ENCODE data around the gene RELL1. TPM values are rescaled to one million over a fixed set of nuclear protein-coding genes. Genes with fewer than 3 reads are reported as not detected.

Gene RELL1
- total and polyA plus RNA-seq, 5 donors from 2014 or later = 2.7 to 24.3 (median 5.3) TPM

- H3K36me3 Mint-ChIP-seq = peaks cover 24% of the 10 kb centered on the region
- H3K9me3 Mint-ChIP-seq = no peaks in the 10 kb centered on the region
- H3K9me3 ChIP-seq (ENCODE audit: control insufficient read depth in 2 of 2, low read length in 2 of 2) = no peaks in the 10 kb centered on the region
- no peaks in the 10 kb centered on the region for H3K27me3 Mint-ChIP-seq
- H3K4me1 Mint-ChIP-seq = peaks cover 0 to 2% (median 0%) of the 10 kb centered on the region in 4 donors
- no peaks in the 10 kb centered on the region for H3K4me1 ChIP-seq (ENCODE audit: control insufficient read depth, insufficient read depth, low read length, poor library complexity, severe bottlenecking)
- no peak overlapping the region for H3K27ac Mint-ChIP-seq
- no peaks in the 10 kb centered on the region for H3K27me3 ChIP-seq (ENCODE audit: control insufficient read depth, insufficient read depth, low read length)
- no peak overlapping the region for H3K4me3 ChIP-seq (ENCODE audit: low read depth, low read length)
- ATAC-seq (ENCODE audit: low read depth in 2 of 2) (no peak), DNase-seq (no peak)
- H3K36me3 ChIP-seq (ENCODE audit: control insufficient read depth, insufficient read depth, low read length) = peaks cover 27% of the 10 kb centered on the region
- H3K27ac ChIP-seq (ENCODE audit: insufficient read depth, low read length, poor library complexity, severe bottlenecking) = no peak overlapping the region
- H3K4me3 Mint-ChIP-seq = no peak overlapping the region
These were observed 44.0 kb downstream of the RELL1 start for GRCh38 chr4:37641886-37642849.

- Mint-ChIP-seq H3K4me1 (peaks cover 0 to 2% (median 0%) of the 10 kb centered on the region in 4 donors), H3K27me3 (no peaks in the 10 kb centered on the region), H3K9me3 (no peaks in the 10 kb centered on the region), H3K4me3 (no peak overlapping the region), H3K36me3 (peaks cover 23% of the 10 kb centered on the region), H3K27ac (no peak overlapping the region)
- H3K27me3 ChIP-seq (ENCODE audit: control insufficient read depth, insufficient read depth, low read length) = no peaks in the 10 kb centered on the region
- no peaks in the 10 kb centered on the region for H3K4me1 ChIP-seq (ENCODE audit: control insufficient read depth, insufficient read depth, low read length, poor library complexity, severe bottlenecking)
- ATAC-seq (ENCODE audit: low read depth in 2 of 2) (no peak), DNase-seq (no peak)
- no peaks in the 10 kb centered on the region for H3K9me3 ChIP-seq (ENCODE audit: control insufficient read depth in 2 of 2, low read length in 2 of 2)
- no peak overlapping the region for H3K27ac ChIP-seq (ENCODE audit: insufficient read depth, low read length, poor library complexity, severe bottlenecking)
- H3K4me3 ChIP-seq (ENCODE audit: low read depth, low read length) = no peak overlapping the region
- peaks cover 21% of the 10 kb centered on the region for H3K36me3 ChIP-seq (ENCODE audit: control insufficient read depth, insufficient read depth, low read length)
These were observed 44.8 kb downstream of the RELL1 start for GRCh38 chr4:37641352-37641751.

- H3K27me3 Mint-ChIP-seq = no peaks in the 10 kb centered on the region
- no peaks in the 10 kb centered on the region for H3K9me3 ChIP-seq (ENCODE audit: control insufficient read depth in 2 of 2, low read length in 2 of 2)
- H3K4me1 ChIP-seq (ENCODE audit: control insufficient read depth, insufficient read depth, low read length, poor library complexity, severe bottlenecking) = no peaks in the 10 kb centered on the region
- H3K4me3 Mint-ChIP-seq = no peak overlapping the region
- DNase-seq (no peak), ATAC-seq (ENCODE audit: low read depth in 2 of 2) (no peak)
- H3K36me3 ChIP-seq (ENCODE audit: control insufficient read depth, insufficient read depth, low read length) = peaks cover 13% of the 10 kb centered on the region
- no peaks in the 10 kb centered on the region for H3K9me3 Mint-ChIP-seq
- H3K36me3 Mint-ChIP-seq = peaks cover 19% of the 10 kb centered on the region
- H3K27ac Mint-ChIP-seq = peak overlapping the region in 1 of 3 donors; percentile 2
- no peak overlapping the region for H3K4me3 ChIP-seq (ENCODE audit: low read depth, low read length)
- H3K27ac ChIP-seq (ENCODE audit: insufficient read depth, low read length, poor library complexity, severe bottlenecking) = no peak overlapping the region
- peaks cover 0 to 3% (median under 1%) of the 10 kb centered on the region in 4 donors for H3K4me1 Mint-ChIP-seq
- no peaks in the 10 kb centered on the region for H3K27me3 ChIP-seq (ENCODE audit: control insufficient read depth, insufficient read depth, low read length)
These were observed 46.5 kb downstream of the RELL1 start for GRCh38 chr4:37639551-37640285.

GRCh38 chr4:37635155-37635554 is 51.0 kb downstream of the RELL1 start:
- peaks cover 39% of the 10 kb centered on the region for H3K36me3 Mint-ChIP-seq
- Histone ChIP-seq H3K4me3 (ENCODE audit: low read depth, low read length) (no peak overlapping the region), H3K4me1 (ENCODE audit: control insufficient read depth, insufficient read depth, low read length, poor library complexity, severe bottlenecking) (no peaks in the 10 kb centered on the region), H3K27me3 (ENCODE audit: control insufficient read depth, insufficient read depth, low read length) (no peaks in the 10 kb centered on the region), H3K27ac (ENCODE audit: insufficient read depth, low read length, poor library complexity, severe bottlenecking) (no peak overlapping the region), H3K9me3 (ENCODE audit: control insufficient read depth in 2 of 2, low read length in 2 of 2) (no peaks in the 10 kb centered on the region), H3K36me3 (ENCODE audit: control insufficient read depth, insufficient read depth, low read length) (peaks cover 34% of the 10 kb centered on the region)
- H3K27ac Mint-ChIP-seq = peak overlapping the region in 1 of 3 donors; percentile 12
- peaks cover 0 to 3% (median under 1%) of the 10 kb centered on the region in 4 donors for H3K4me1 Mint-ChIP-seq
- DNase-seq (no peak), ATAC-seq (ENCODE audit: low read depth in 2 of 2) (no peak)
- H3K9me3 Mint-ChIP-seq = peaks cover 0 to 3% (median 0%) of the 10 kb centered on the region in 7 donors
- no peak overlapping the region for H3K4me3 Mint-ChIP-seq
- no peaks in the 10 kb centered on the region for H3K27me3 Mint-ChIP-seq

GRCh38 chr4:37634180-37634579 is 52.0 kb downstream of the RELL1 start:
- Mint-ChIP-seq H3K27ac (peak overlapping the region in 1 of 3 donors; percentile 57), H3K36me3 (peaks cover 45% of the 10 kb centered on the region), H3K4me1 (peaks cover 0 to 3% (median under 1%) of the 10 kb centered on the region in 4 donors), H3K9me3 (peaks cover 0 to 3% (median 0%) of the 10 kb centered on the region in 7 donors), H3K27me3 (no peaks in the 10 kb centered on the region), H3K4me3 (no peak overlapping the region)
- no peaks in the 10 kb centered on the region for H3K9me3 ChIP-seq (ENCODE audit: control insufficient read depth in 2 of 2, low read length in 2 of 2)
- no peaks in the 10 kb centered on the region for H3K27me3 ChIP-seq (ENCODE audit: control insufficient read depth, insufficient read depth, low read length)
- no peak for DNase-seq
- H3K27ac ChIP-seq (ENCODE audit: insufficient read depth, low read length, poor library complexity, severe bottlenecking) = no peak overlapping the region
- no peak for ATAC-seq (ENCODE audit: low read depth in 2 of 2)
- peaks cover 42% of the 10 kb centered on the region for H3K36me3 ChIP-seq (ENCODE audit: control insufficient read depth, insufficient read depth, low read length)
- no peak overlapping the region for H3K4me3 ChIP-seq (ENCODE audit: low read depth, low read length)
- H3K4me1 ChIP-seq (ENCODE audit: control insufficient read depth, insufficient read depth, low read length, poor library complexity, severe bottlenecking) = no peaks in the 10 kb centered on the region

GRCh38 chr4:37632836-37633235 is 53.3 kb downstream of the RELL1 start:
- Histone ChIP-seq H3K4me1 (ENCODE audit: control insufficient read depth, insufficient read depth, low read length, poor library complexity, severe bottlenecking) (no peaks in the 10 kb centered on the region), H3K27me3 (ENCODE audit: control insufficient read depth, insufficient read depth, low read length) (no peaks in the 10 kb centered on the region), H3K9me3 (ENCODE audit: control insufficient read depth in 2 of 2, low read length in 2 of 2) (no peaks in the 10 kb centered on the region), H3K4me3 (ENCODE audit: low read depth, low read length) (no peak overlapping the region), H3K36me3 (ENCODE audit: control insufficient read depth, insufficient read depth, low read length) (peaks cover 43% of the 10 kb centered on the region), H3K27ac (ENCODE audit: insufficient read depth, low read length, poor library complexity, severe bottlenecking) (no peak overlapping the region)
- peaks cover 49% of the 10 kb centered on the region for H3K36me3 Mint-ChIP-seq
- H3K9me3 Mint-ChIP-seq = peaks cover 0 to 3% (median 0%) of the 10 kb centered on the region in 7 donors
- no peak overlapping the region for H3K27ac Mint-ChIP-seq
- no peaks in the 10 kb centered on the region for H3K27me3 Mint-ChIP-seq
- no peak for ATAC-seq (ENCODE audit: low read depth in 2 of 2)
- H3K4me1 Mint-ChIP-seq = peaks cover 0 to 3% (median 0%) of the 10 kb centered on the region in 4 donors
- no peak for DNase-seq
- H3K4me3 Mint-ChIP-seq = no peak overlapping the region

- no peak overlapping the region for H3K4me3 Mint-ChIP-seq
- no peak overlapping the region for H3K27ac Mint-ChIP-seq
- no peak for ATAC-seq (ENCODE audit: low read depth in 2 of 2)
- H3K9me3 Mint-ChIP-seq = peaks cover 0 to 3% (median 0%) of the 10 kb centered on the region in 7 donors
- DNase-seq = no peak
- peaks cover 44% of the 10 kb centered on the region for H3K36me3 ChIP-seq (ENCODE audit: control insufficient read depth, insufficient read depth, low read length)
- no peak overlapping the region for H3K27ac ChIP-seq (ENCODE audit: insufficient read depth, low read length, poor library complexity, severe bottlenecking)
- no peaks in the 10 kb centered on the region for H3K9me3 ChIP-seq (ENCODE audit: control insufficient read depth in 2 of 2, low read length in 2 of 2)
- H3K4me3 ChIP-seq (ENCODE audit: low read depth, low read length) = no peak overlapping the region
- H3K36me3 Mint-ChIP-seq = peaks cover 46% of the 10 kb centered on the region
- no peaks in the 10 kb centered on the region for H3K27me3 ChIP-seq (ENCODE audit: control insufficient read depth, insufficient read depth, low read length)
- H3K27me3 Mint-ChIP-seq = no peaks in the 10 kb centered on the region
- no peaks in the 10 kb centered on the region for H3K4me1 ChIP-seq (ENCODE audit: control insufficient read depth, insufficient read depth, low read length, poor library complexity, severe bottlenecking)
- H3K4me1 Mint-ChIP-seq = peaks cover 0 to 7% (median under 1%) of the 10 kb centered on the region in 4 donors
These were observed 54.6 kb downstream of the RELL1 start for GRCh38 chr4:37631551-37631950.

All from CD4-positive, CD25-positive, alpha-beta regulatory T cell (primary cell).